ENCODE measurements around the gene VPS52. TPM values are rescaled to one million over a fixed set of nuclear protein-coding genes. Genes with fewer than 3 reads are reported as not detected.

The VPS52 gene
- total and polyA plus RNA-seq, 4 donors, result 37.3 to 59.9 (median 43.9) TPM

DNA sequence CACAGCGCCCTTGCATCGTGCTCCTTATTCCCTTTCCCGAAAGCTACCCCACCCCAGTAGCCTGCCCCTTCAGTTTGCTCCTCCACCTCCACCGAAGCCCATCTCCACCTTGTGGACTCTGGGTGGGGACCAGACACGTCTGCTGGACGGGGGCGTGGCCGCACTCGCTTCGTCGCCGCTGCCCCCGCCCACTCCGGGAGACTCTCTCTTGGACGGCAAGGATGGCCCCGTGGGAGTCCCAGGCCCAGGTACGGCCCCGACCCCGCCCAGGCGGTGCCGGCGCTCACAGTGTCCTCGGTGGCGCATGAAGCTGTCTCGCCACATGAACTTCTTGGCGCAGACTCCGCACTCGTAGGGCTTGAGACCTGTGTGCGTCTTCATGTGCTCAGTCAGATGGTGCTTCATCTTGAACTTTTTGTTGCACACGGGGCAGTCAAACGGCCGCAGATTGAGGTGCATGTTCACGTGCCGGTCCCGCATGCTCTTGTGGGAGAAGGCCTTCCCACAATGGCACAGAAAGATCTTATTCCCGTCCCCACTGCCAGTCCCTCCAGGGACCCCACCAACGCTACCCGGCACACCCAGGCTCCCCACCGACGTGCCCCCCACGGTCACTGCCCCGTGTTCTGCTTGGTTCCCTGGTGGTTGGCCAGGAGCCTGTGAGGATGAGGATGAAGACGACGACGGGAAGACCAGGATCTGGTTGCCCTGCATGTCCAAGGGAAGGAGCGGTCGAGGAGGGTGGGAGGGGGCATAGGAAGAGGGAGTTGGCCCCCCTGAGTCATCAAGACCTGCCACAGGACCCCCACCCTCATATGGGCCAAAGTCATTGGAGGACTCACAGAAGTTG lies 43.5 kb upstream of the VPS52 start:
- Histone ChIP-seq H3K36me3 (ENCODE audit: control insufficient read depth in 4 of 4, insufficient read depth in 4 of 4, low read length in 4 of 4) (peaks cover 4 to 38% (median 19%) of the 10 kb centered on the region in 4 donors), H3K27ac (ENCODE audit: low read depth in 1 of 2, low read length in 1 of 2) (peak overlapping the region; percentile 96 to 97), H3K27me3 (ENCODE audit: control insufficient read depth in 3 of 3, insufficient read depth in 3 of 3, low read length in 2 of 3) (no peaks in the 10 kb centered on the region), H3K4me1 (ENCODE audit: control insufficient read depth in 5 of 5, insufficient read depth in 5 of 5, low read length in 5 of 5) (peaks cover 8 to 33% (median 16%) of the 10 kb centered on the region in 5 donors), H3K4me3 (no peak overlapping the region), H3K9me3 (ENCODE audit: control insufficient read depth in 4 of 4, insufficient read depth in 3 of 4, low read length in 3 of 4) (no peaks in the 10 kb centered on the region), H3K9ac (ENCODE audit: insufficient read depth in 1 of 2, low read length in 2 of 2) (peak overlapping the region in 1 of 2 donors; percentile 73)
- 48 to 52% methylated on average over 47 of the region's 47 CpGs for WGBS, 2 donors
- ATAC-seq (ENCODE audit: insufficient read depth, low FRiP score) (no peak), DNase-seq (peak in 1 of 3 donors; percentile 25)
- TF ChIP-seq CTCF (IDR thresholded peaks at IDR 0.05; ENCODE audit: control extremely low read depth, extremely low read depth), result no peak

- H3K9me3 ChIP-seq (ENCODE audit: control insufficient read depth in 4 of 4, insufficient read depth in 3 of 4, low read length in 3 of 4), result no peaks in the 10 kb centered on the region
- peak overlapping the region; percentile 96 to 97 for H3K27ac ChIP-seq (ENCODE audit: low read depth in 1 of 2, low read length in 1 of 2)
- DNase-seq, result peak; percentile 79 to 83 (median 81)
- WGBS, 2 donors, result 1 to 2% methylated on average over 10 of the region's 10 CpGs
- H3K9ac ChIP-seq (ENCODE audit: insufficient read depth in 1 of 2, low read length in 2 of 2), result peak overlapping the region in 1 of 2 donors; percentile 73
- H3K4me1 ChIP-seq (ENCODE audit: control insufficient read depth in 5 of 5, insufficient read depth in 5 of 5, low read length in 5 of 5), result peaks cover 8 to 33% (median 16%) of the 10 kb centered on the region in 5 donors
- H3K27me3 ChIP-seq (ENCODE audit: control insufficient read depth in 3 of 3, insufficient read depth in 3 of 3, low read length in 2 of 3), result no peaks in the 10 kb centered on the region
- H3K36me3 ChIP-seq (ENCODE audit: control insufficient read depth in 4 of 4, insufficient read depth in 4 of 4, low read length in 4 of 4), result peaks cover 4 to 32% (median 13%) of the 10 kb centered on the region in 4 donors
- TF ChIP-seq CTCF (IDR thresholded peaks at IDR 0.05; ENCODE audit: control extremely low read depth, extremely low read depth), result no peak
- peak; percentile 15 for ATAC-seq (ENCODE audit: insufficient read depth, low FRiP score)
- peak overlapping the region; percentile 81 for H3K4me3 ChIP-seq
Measured at GRCh38 chr6:33314515-33314942, 42.9 kb upstream of the VPS52 start.

- H3K27me3 ChIP-seq (ENCODE audit: control insufficient read depth in 3 of 3, insufficient read depth in 3 of 3, low read length in 2 of 3), result no peaks in the 10 kb centered on the region
- peaks cover 8 to 32% (median 16%) of the 10 kb centered on the region in 5 donors for H3K4me1 ChIP-seq (ENCODE audit: control insufficient read depth in 5 of 5, insufficient read depth in 5 of 5, low read length in 5 of 5)
- H3K9ac ChIP-seq (ENCODE audit: insufficient read depth in 1 of 2, low read length in 2 of 2), result peak within 1 kb of the TSS; percentile 57 to 96
- ATAC-seq (ENCODE audit: insufficient read depth, low FRiP score) (peak; percentile 4), DNase-seq (peak; percentile 69 to 82 (median 73))
- peaks cover 0 to 26% (median 7%) of the 10 kb centered on the region in 4 donors for H3K36me3 ChIP-seq (ENCODE audit: control insufficient read depth in 4 of 4, insufficient read depth in 4 of 4, low read length in 4 of 4)
- H3K9me3 ChIP-seq (ENCODE audit: control insufficient read depth in 4 of 4, insufficient read depth in 3 of 4, low read length in 3 of 4), result no peaks in the 10 kb centered on the region
- WGBS, 2 donors, result 0 to 1% methylated on average over 47 of the region's 47 CpGs
- no peak for TF ChIP-seq CTCF (IDR thresholded peaks at IDR 0.05; ENCODE audit: control extremely low read depth, extremely low read depth)
- peak within 1 kb of the TSS; percentile 96 to 97 for H3K27ac ChIP-seq (ENCODE audit: low read depth in 1 of 2, low read length in 1 of 2)
- H3K4me3 ChIP-seq, result peak within 1 kb of the TSS; percentile 81
Measured at GRCh38 chr6:33313709-33314514, 42.2 kb upstream of the VPS52 start, which contains the start of gene TAPBP. Gene TAPBP, minus strand, starts transcription at chr6:33314078. Its CDS starts 37 bp downstream, at chr6:33314041.

Data from lung (tissue), 12 donors.